Stimulated activated naive CD4-positive, alpha-beta T cell (primary cell): Measurements from ENCODE around the gene PPM1L.

Experiments
- DNase-seq, 6 experiments: peaks; one replicate each; lab custom pipeline; 2025; lab: John Stamatoyannopoulos, UW

Gene PPM1L

GRCh38 chr3:160808838-160809237 is 52.8 kb downstream of the PPM1L start:
- no peak for DNase-seq

DNA sequence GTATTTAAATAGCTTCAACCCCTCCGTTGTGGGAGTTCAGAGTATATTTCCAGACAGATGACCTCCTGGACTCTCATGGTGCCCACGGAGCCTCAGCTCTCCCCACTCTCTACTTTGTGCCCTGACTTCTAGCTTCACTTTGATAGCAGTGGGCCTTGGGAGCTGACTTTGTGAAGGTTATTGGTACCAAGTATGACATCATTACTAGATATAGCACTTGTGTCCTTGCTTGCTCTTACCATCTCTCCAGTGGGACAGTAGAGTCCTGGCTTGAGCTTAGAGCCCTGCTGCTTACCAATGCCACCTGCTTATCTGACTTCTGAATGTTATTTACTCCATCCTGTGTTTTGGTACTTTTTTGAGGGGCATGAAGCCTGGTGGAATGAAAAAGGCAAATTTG is 53.4 kb downstream of the PPM1L start:
- DNase-seq, result no peak

GRCh38 chr3:160810362-160811236 is 54.6 kb downstream of the PPM1L start:
- DNase-seq, result no peak

- no peak for DNase-seq
Observed at GRCh38 chr3:160811237-160811548, 55.2 kb downstream of the PPM1L start.

GRCh38 chr3:160812304-160812703 is 56.3 kb downstream of the PPM1L start:
- no peak for DNase-seq

GRCh38 chr3:160815280-160815679 is 59.2 kb downstream of the PPM1L start:
- DNase-seq, result no peak

DNA sequence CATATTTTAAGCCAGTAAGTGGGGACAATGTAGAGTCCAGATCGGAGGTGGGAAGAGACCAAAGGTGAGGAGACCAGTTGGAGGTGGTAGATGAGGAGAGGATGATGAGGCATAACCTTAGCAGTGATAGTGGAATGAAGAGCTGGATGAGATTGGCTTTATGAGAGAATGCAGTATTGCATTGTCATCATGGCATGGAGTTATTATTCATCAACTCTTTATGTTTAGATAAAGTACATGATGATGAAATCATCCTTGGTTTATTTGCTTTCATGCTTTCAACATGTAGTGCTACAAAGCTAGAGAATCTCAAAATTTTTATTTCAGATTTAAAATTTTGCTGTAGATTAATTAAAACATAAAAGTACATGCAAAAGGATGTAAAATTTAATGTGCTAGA is 64.0 kb downstream of the PPM1L start:
- no peak for DNase-seq

DNA sequence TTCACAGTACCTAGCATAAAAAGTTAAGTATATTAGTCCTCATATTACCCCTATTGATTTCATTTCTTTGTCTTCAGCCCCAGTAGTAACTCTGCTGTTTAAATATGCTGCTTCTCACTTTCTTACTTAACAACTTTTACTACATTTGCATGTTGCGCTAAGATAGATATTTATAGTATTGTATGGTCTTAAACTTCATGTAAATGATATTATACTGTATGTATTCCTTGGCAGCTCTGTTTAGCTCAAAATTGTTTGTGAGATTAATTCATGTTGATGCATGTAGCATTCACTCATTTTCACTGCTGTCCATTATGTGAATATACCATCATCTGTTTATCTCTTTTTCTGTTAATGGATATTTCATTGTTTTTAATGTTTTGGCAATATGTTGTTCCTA is 64.4 kb downstream of the PPM1L start:
- DNase-seq, result no peak

DNA sequence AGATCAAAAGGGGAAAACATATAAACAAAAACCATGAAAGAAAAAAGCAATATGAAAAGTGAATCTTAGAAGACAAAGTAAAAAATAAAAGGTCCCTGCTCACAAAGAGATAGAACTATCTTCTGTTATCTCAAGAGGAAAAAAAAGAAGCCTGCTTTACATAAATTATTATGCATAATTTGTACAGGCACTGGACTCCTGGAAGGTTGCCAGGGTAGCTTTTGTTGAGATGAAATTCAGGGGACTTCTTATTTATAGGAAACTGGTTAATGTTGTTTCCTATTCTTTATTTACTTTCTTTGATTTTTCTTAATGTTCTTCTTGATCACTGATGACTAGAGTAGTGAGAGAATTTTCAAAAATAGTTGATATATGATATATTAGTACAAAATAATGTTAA is 66.9 kb downstream of the PPM1L start:
- DNase-seq, result no peak

- DNase-seq, result no peak
Observed at GRCh38 chr3:160825311-160825800, 69.3 kb downstream of the PPM1L start.

DNA sequence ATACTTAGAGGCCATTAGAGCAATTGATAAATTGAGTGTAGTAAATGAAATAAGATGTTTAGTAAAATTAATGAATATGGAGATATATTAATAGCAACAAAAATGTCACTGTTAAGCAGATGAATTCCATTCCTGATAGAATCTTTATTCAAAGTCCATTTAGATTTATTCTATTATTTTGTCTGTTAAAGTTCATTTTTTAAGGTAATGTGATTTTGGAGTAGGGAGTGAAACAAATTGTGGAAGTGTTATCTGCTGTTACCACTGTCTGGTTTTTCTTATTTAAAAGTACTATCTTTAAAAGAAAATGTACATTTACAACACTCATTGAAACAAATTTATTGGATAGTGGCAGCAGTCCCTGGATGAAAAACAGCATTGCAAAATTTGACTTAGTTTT is 70.4 kb downstream of the PPM1L start:
- no peak for DNase-seq

- no peak for DNase-seq
Observed at GRCh38 chr3:160826991-160827390, 71.0 kb downstream of the PPM1L start.

DNA sequence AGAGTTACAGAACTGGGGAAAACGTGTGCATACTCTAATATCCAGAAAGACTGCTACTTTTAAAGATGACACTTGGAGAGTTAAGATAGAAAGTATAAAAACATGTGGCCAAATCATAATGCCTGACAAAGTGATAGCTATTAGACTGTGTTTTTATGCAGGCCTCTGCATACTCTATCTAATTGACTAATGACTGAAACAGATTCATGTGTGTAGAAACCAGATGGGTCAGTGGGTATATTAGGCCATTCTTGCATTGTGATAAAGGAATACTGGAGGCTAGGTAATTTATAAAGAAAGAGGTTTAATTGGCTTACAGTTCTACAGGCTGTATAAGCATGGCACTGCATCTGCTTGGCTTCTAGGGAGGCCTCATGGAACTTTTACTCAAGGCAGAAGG is 71.5 kb downstream of the PPM1L start:
- no peak for DNase-seq

- DNase-seq, result no peak
Observed at GRCh38 chr3:160828880-160829279, 72.8 kb downstream of the PPM1L start.

DNA sequence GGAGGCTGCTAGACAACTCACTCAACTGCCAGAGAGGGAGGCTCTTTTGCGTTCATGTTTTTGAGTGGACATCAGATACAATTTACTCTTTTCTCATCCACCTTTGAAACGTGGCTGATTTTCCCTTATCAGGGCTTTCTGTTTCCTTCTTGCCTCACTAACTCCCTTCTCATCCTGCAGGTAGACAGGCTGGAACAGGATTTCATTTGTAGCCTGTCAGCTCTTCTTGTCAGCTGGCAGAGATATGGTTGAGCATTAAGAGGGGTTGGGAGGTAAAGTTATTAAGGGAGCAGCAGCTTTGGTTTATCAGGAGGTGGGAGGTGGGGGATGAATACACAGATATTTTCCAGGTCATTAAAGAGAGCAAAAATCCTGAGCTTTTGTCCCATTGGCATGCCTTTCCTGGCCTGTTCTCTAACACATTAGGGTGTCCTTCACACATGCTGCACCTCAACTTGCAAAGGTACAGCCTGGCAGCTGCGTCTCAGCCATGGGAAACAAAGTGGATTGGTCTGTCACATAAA is 73.5 kb downstream of the PPM1L start:
- DNase-seq, result no peak

DNA sequence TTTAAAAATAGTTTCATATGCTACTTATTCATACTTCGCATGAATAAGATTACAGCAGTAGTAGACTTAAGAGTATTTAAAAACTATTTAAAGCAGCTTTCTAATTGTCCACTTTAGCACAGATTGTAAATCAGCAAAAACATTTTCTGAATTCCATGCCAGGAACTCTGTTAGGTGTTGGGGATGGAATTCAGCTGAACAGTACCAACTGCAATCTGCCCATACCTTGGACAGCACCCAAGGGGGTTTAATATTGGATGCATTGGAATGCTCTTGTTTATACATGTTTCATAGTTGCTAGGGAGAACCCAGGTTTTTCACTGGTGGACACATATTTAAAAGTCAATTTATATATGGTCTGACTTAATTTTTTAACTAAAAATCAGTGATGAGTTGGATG is 74.8 kb downstream of the PPM1L start:
- DNase-seq, result no peak

DNA sequence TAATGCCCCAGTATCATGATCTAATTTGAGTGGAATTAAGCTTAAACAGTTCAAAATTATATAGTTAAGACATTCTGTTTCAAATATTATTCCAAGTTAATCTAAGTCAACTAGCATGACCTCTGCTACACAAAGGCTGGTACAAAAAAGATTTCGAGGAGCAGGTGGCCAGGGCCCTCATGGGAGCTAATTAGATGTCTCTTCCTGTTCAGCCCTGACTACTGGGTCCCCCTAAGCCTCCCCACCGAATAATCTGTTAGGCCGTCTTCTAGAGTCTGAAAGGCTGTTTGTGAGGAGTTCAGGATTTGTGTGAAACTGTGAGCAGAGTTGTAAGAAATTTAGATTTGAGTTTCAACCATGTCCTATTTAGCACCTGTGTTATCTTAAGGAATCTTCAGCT is 75.4 kb downstream of the PPM1L start:
- no peak for DNase-seq

DNA sequence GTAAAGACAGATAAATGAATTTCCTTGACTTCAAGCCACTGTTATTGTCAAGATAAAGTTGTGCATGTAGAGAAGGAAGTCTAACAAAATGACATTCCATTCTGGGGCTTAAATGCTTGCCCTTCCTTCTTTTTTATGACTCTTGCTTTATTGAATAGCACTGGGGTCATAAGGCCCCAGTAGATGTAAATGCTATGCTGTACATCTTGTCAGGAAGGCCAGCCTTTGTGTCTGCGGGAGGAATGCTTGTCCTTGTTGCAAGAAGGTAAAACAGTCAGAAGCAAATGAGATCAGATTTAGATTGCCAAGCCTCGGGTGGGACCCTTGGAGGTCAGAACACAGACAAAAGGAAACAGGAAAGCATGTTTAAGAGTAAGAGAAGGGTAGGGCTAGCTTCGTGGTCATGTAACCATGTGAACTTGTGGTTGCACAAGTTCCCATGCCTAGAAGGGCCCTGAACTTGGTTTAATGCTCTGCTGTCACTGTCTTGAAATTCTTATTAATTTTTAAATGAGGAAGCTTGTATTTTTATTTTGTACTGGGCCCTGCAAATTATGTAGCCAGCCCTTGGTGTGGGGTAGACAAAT is 81.5 kb downstream of the PPM1L start:
- DNase-seq, result no peak

DNA sequence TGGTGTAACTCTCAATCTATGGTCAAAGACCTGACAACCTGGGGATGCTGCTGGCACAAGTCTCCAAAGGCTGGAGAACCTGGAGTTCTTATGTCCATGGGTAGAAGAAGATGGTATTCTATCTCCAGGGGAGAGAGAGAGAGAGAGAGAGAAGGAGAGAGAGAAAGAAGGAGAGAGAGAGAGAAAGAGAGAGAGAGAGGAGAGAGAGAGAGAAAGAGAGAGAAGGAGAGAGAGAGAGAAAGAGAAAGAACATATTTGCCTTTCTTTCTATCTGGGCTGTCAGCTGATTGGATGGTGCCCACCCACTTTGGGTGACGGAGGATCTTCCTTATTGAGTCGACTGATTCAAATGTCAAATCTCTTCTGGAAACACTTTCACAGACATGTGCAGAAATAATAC is 84.6 kb downstream of the PPM1L start:
- no peak for DNase-seq

- no peak for DNase-seq
Observed at GRCh38 chr3:160841455-160841854, 85.4 kb downstream of the PPM1L start.

- DNase-seq, result no peak
Observed at GRCh38 chr3:160842021-160843005, 86.3 kb downstream of the PPM1L start.

DNA sequence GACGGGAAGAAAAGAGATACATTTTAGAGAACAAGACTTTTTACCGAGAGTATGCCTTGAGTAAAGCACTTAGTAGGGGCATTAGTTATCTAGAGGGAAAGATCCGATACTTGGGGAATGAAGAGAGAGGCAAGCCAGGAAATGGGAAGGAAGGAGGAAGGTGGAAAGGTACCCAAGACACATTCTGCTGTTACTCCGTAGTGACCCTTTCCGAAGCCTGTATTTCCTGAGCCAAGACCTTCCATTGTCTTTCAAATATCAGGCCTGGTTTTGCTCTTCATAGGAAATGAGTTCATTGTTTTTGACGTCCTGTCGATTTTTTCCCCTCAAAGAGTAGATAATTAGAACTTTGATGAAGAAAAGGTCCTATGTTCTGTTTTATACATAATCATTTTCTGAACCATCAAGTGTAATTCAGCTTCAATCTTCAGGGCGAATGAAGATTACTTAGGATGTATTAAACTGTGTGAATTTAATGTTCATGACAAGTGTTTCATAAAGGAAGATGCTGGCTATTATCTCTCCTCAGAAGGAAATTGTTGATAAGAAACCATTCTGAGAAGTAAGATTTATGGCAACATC is 95.7 kb downstream of the PPM1L start:
- no peak for DNase-seq
